ENCODE results near the gene INPP5K. TPM values are rescaled to one million over a fixed set of nuclear protein-coding genes. Genes with fewer than 3 reads are reported as not detected.

The INPP5K gene
- total and polyA plus RNA-seq, 10 of the 15 experiments (the other 5 are each of a cell fraction or from before 2014, with no cell fraction given): 0.58 to 41.2 (median 23.3) TPM

- SMC1A ChIA-PET (ENCODE audit: uncharacterized antibody, unreplicated experiment): no interaction called here
Measured at GRCh38 chr17:1470071-1470754, 46.2 kb downstream of the INPP5K start.

More at GRCh38 chr17:1470071-1470754, 46.2 kb downstream of the INPP5K start:
- Histone ChIP-seq H3K27ac (ENCODE audit: control insufficient read depth, insufficient read depth) (no peak overlapping the region), H4K20me1 (ENCODE audit: control insufficient read depth, insufficient read depth) (no peaks in the 10 kb centered on the region), H3K9ac (ENCODE audit: control insufficient read depth, insufficient read depth, low read length) (no peak overlapping the region), H3K4me3 (no peak overlapping the region), H3K4me2 (ENCODE audit: control insufficient read depth, insufficient read depth) (no peak overlapping the region), H3K36me3 (ENCODE audit: control insufficient read depth in 2 of 2, insufficient read depth in 2 of 2, low read length in 1 of 2) (peaks cover 5 to 21% of the 10 kb centered on the region in 2 experiments), H3K27me3 (replicated peaks in 1 of 2; ENCODE audit: control insufficient read depth in 2 of 2, insufficient read depth in 2 of 2, low read length in 1 of 2) (no peaks in the 10 kb centered on the region), H2AFZ (ENCODE audit: control insufficient read depth, low read depth, low read length) (no peak overlapping the region), H3K9me3 (replicated peaks; ENCODE audit: control insufficient read depth, insufficient read depth, low read length) (no peaks in the 10 kb centered on the region; the same call in 2 of the 3 replicates), H3K4me1 (ENCODE audit: control insufficient read depth, insufficient read depth, low read length) (peaks cover 18% of the 10 kb centered on the region), H3K79me2 (ENCODE audit: control insufficient read depth, insufficient read depth, low read length) (no peaks in the 10 kb centered on the region; the same call in 1 of the 2 replicates)
- ChIA-PET POLR2A (no interaction called here), RAD21 (ENCODE audit: unreplicated experiment) (interaction anchor here (0.5 to 0.6 kb wide), 2 partner anchors 99 to 103 kb away, joined by 3 read pairs; no protein-coding TSS in a partner anchor), CTCF (no interaction called here)
- WGBS (ENCODE audit: insufficient coverage, insufficient replicate concordance, low lambda C conversion rate, missing lambda C conversion rate): 88% methylated on average over 31 of the region's 33 CpGs
- in situ Hi-C loops (cut with MboI) (no loop called here), intact Hi-C loops (cut with micrococcal nuclease; ENCODE audit: unreplicated experiment) (no loop called here)
- DNase-seq (ENCODE audit: low read depth, low spot score) (no peak), FAIRE-seq (no peak), ATAC-seq (no peak)
- TF ChIP-seq NKRF (conservative IDR thresholded peaks at IDR 0.05): no peak
- TF ChIP-seq KLF5 (IDR thresholded peaks at IDR 0.05; ENCODE audit: partially characterized antibody): no peak
- no peak for TF ChIP-seq ZNF217 (IDR thresholded peaks at IDR 0.05)
- no peak for TF ChIP-seq ATF7 (IDR thresholded peaks at IDR 0.05; ENCODE audit: low read depth)
- no peak for TF ChIP-seq SMAD5 (IDR thresholded peaks at IDR 0.05; ENCODE audit: low read depth)
- no peak for TF ChIP-seq POLR2A (IDR thresholded peaks at IDR 0.05; ENCODE audit: low read depth, low read length)
- no peak for TF ChIP-seq ASH2L (IDR thresholded peaks at IDR 0.05; ENCODE audit: borderline replicate concordance, low read depth)
- TF ChIP-seq NFYA (IDR thresholded peaks at IDR 0.05; ENCODE audit: borderline replicate concordance, low read depth, low read length): no peak
- no peak for TF ChIP-seq NR2C1 (IDR thresholded peaks at IDR 0.05)
- TF ChIP-seq ZBTB4 (CRISPR knock-in tag; IDR thresholded peaks at IDR 0.05): no peak
- TF ChIP-seq YBX1 (IDR thresholded peaks at IDR 0.05): no peak
- no TSS peak for BruUV-seq (replicated peaks)
